ENCODE results near the gene QKI.

GRCh38 chr6:163397326-163397725 is 17.2 kb upstream of the QKI start:
- TF ChIP-seq CTCF (IDR thresholded peaks at IDR 0.05; ENCODE audit: insufficient read depth, low read depth, low read length) (no peak), EZH2 (IDR thresholded peaks at IDR 0.05; ENCODE audit: insufficient read depth, low read length) (no peak)
